Loucy (cell line): ENCODE results near the gene ENDOD1.

Experiments
- H2AFZ ChIP-seq: fragments of 200-600 bp; sonication (generic); 2 replicates; pipeline ENCODE4 v1.6.0; 2016; ENCODE audit warnings: antibody characterized with exemption, mild to moderate bottlenecking, low read length, moderate library complexity
- H3F3A ChIP-seq: fragments of 200-600 bp; 2 replicates; pipeline ENCODE4 v1.6.0; 2016; ENCODE audit warnings: antibody characterized with exemption, low read depth, mild to moderate bottlenecking
- H3K27me3 ChIP-seq: fragments of 200-600 bp; sonication (generic); 2 replicates; pipeline ENCODE4 v1.6.1; 2014; ENCODE audit warnings: low read length, mild to moderate bottlenecking; ENCODE audit not compliant: insufficient read depth, poor library complexity, severe bottlenecking
- H3K36me3 ChIP-seq: fragments of 200-600 bp; sonication (generic); 2 replicates; pipeline ENCODE4 v1.6.1; 2016; ENCODE audit warnings: low read length; ENCODE audit not compliant: insufficient read depth
- H3K4me1 ChIP-seq: fragments of 200-600 bp; sonication (generic); 2 replicates; pipeline ENCODE4 v1.5.1; 2014; ENCODE audit warnings: low read length, mild to moderate bottlenecking; ENCODE audit not compliant: insufficient read depth, poor library complexity, severe bottlenecking
- H3K4me2 ChIP-seq: fragments of 200-600 bp; sonication (generic); 2 replicates; pipeline ENCODE4 v1.6.0; 2014; ENCODE audit warnings: antibody characterized with exemption, low read length, low read depth, mild to moderate bottlenecking; ENCODE audit not compliant: poor library complexity, severe bottlenecking
- H3K4me3 ChIP-seq: fragments of 200-600 bp; sonication (generic); 2 replicates; pipeline ENCODE4 v1.5.1; 2014; ENCODE audit warnings: low read length, mild to moderate bottlenecking, mixed read lengths; ENCODE audit not compliant: poor library complexity, severe bottlenecking
- H3K79me2 ChIP-seq: fragments of 200-600 bp; sonication (generic); 2 replicates; pipeline ENCODE4 v1.6.1; 2014; ENCODE audit warnings: low read length; ENCODE audit not compliant: insufficient read depth
- H3K9ac ChIP-seq: fragments of 200-600 bp; sonication (generic); 2 replicates; pipeline ENCODE4 v1.6.0; 2014; ENCODE audit warnings: mild to moderate bottlenecking, low read depth, low read length, moderate library complexity; ENCODE audit not compliant: poor library complexity, severe bottlenecking
- H3K9me2 ChIP-seq: fragments of 200-600 bp; sonication (generic); replicated peaks from 2 replicates; pipeline ENCODE4 v1.6.1; 2016; ENCODE audit warnings: low read depth, low read length, mixed read lengths
- H3K9me3 ChIP-seq: fragments of 200-600 bp; sonication (generic); 2 replicates; pipeline ENCODE4 v1.6.1; 2014; ENCODE audit warnings: mild to moderate bottlenecking, antibody characterized with exemption, low read length, low read depth; ENCODE audit not compliant: insufficient read depth
- H4K20me1 ChIP-seq: fragments of 200-600 bp; sonication (generic); 2 replicates; pipeline ENCODE4 v1.6.0; 2014; ENCODE audit warnings: antibody characterized with exemption, low read length, mild to moderate bottlenecking; ENCODE audit not compliant: insufficient read depth, poor library complexity, severe bottlenecking
- CTCF ChIP-seq: fragments of 200-600 bp; sonication (generic); conservative IDR thresholded peaks from 2 replicates; pipeline ENCODE4 v1.5.1; 2014; ENCODE audit warnings: mild to moderate bottlenecking, antibody characterized with exemption, low read length
- EZH2phosphoT487 ChIP-seq: fragments of 200-600 bp; IDR thresholded peaks from 2 replicates; pipeline ENCODE4 v1.6.1; 2018; ENCODE audit warnings: antibody characterized with exemption, mild to moderate bottlenecking, moderate library complexity, borderline replicate concordance

Gene ENDOD1

GRCh38 chr11:95148406-95148805, 58.8 kb downstream of the ENDOD1 start:
- Histone ChIP-seq H3K9me2 (no peaks in the 10 kb centered on the region), H3K4me3 (no peak overlapping the region), H2AFZ (no peak overlapping the region), H3K27me3 (no peaks in the 10 kb centered on the region), H3K79me2 (no peaks in the 10 kb centered on the region), H3K4me2 (no peak overlapping the region), H3K36me3 (no peaks in the 10 kb centered on the region), H3K9me3 (no peaks in the 10 kb centered on the region), H3F3A (peaks cover 12% of the 10 kb centered on the region; the same call in 1 of the 2 replicates), H3K4me1 (peaks cover 42% of the 10 kb centered on the region), H3K9ac (no peak overlapping the region), H4K20me1 (no peaks in the 10 kb centered on the region)
- TF ChIP-seq EZH2phosphoT487: no peak
- TF ChIP-seq CTCF: no peak

GRCh38 chr11:95148938-95149337, 59.3 kb downstream of the ENDOD1 start:
- Histone ChIP-seq H3K4me2 (no peak overlapping the region), H3K9ac (no peak overlapping the region), H3K4me3 (no peak overlapping the region), H2AFZ (no peak overlapping the region), H3K27me3 (no peaks in the 10 kb centered on the region), H3F3A (peaks cover 12% of the 10 kb centered on the region; the same call in 1 of the 2 replicates), H3K36me3 (no peaks in the 10 kb centered on the region), H3K79me2 (no peaks in the 10 kb centered on the region), H3K4me1 (peaks cover 47% of the 10 kb centered on the region), H3K9me2 (no peaks in the 10 kb centered on the region), H4K20me1 (no peaks in the 10 kb centered on the region), H3K9me3 (no peaks in the 10 kb centered on the region)
- TF ChIP-seq CTCF (no peak), EZH2phosphoT487 (no peak)

- no peaks in the 10 kb centered on the region for H3K9me3 ChIP-seq
- H4K20me1 ChIP-seq: no peaks in the 10 kb centered on the region
- H3K9ac ChIP-seq: no peak overlapping the region
- no peaks in the 10 kb centered on the region for H3K79me2 ChIP-seq
- H3K36me3 ChIP-seq: no peaks in the 10 kb centered on the region
- H3K9me2 ChIP-seq: no peaks in the 10 kb centered on the region
- H2AFZ ChIP-seq: no peak overlapping the region
- H3K27me3 ChIP-seq: no peaks in the 10 kb centered on the region
- no peak overlapping the region for H3K4me2 ChIP-seq
- no peak overlapping the region for H3K4me3 ChIP-seq
- H3F3A ChIP-seq: peaks cover 12% of the 10 kb centered on the region; the same call in 1 of the 2 replicates
- H3K4me1 ChIP-seq: peaks cover 47% of the 10 kb centered on the region
- no peak for TF ChIP-seq CTCF
- TF ChIP-seq EZH2phosphoT487: no peak
Observed at GRCh38 chr11:95149651-95150364, 60.2 kb downstream of the ENDOD1 start.
